BJ (cell line): ENCODE results near the gene DNM2. TPM values are rescaled to one million over a fixed set of nuclear protein-coding genes. Genes with fewer than 3 reads are reported as not detected.

ENCODE experiments used
- CTCF ChIA-PET: fragments of 350-600 bp; formaldehyde crosslinking; extraction: SDS; loops from one replicate; lab custom pipeline; 2021; ENCODE audit warnings: antibody characterized with exemption, inconsistent platforms; lab: Yijun Ruan, JAX
- POLR2A ChIA-PET: fragments of 300-600 bp; sonication (Branson Sonifier 250); formaldehyde crosslinking; extraction: SDS; loops from one replicate; lab custom pipeline; 2021; ENCODE audit warnings: antibody characterized with exemption; lab: Charles Lee
- DNase-seq: peaks from one replicate; pipeline ENCODE4 v3.0.0-alpha.2; 2011; ENCODE audit warnings: low read depth
- H3K27me3 ChIP-seq: 2 replicates; pipeline ENCODE4 v1.6.0; 2011; ENCODE audit warnings: low read length; ENCODE audit not compliant: control insufficient read depth, insufficient read depth
- H3K36me3 ChIP-seq: 2 replicates; pipeline ENCODE4 v1.5.1; 2011; ENCODE audit warnings: low read length; ENCODE audit not compliant: control insufficient read depth, insufficient read depth
- H3K4me3 ChIP-seq: 2 replicates; pipeline ENCODE4 v1.5.1; 2011; ENCODE audit warnings: low read depth, mild to moderate bottlenecking, control low read depth, low read length
- polyA plus RNA-seq: library from polyadenylated mRNA; depleted of rRNA; stranded (reverse); fragments of >200 nt; gene quantifications from 2 replicates; pipeline ENCODE4 v1.2.3, GENCODE V29; 2011
- TF ChIP-seq, protein P1 (sequence below): IDR thresholded peaks from 2 replicates; pipeline ENCODE4 v1.5.1; 2011; ENCODE audit warnings: low read depth, mild to moderate bottlenecking, control low read depth, inconsistent platforms, low read length, moderate library complexity; ENCODE audit not compliant: insufficient read depth

The DNM2 gene
- polyA plus RNA-seq, 1 experiment, result 64.2 TPM

- POLR2A ChIA-PET, result interaction anchor here (0.6 to 1.6 kb wide), 2 partner anchors 35 to 167 kb away, joined by 4 read pairs; partner anchors contain the start of gene TMED1
- Histone ChIP-seq H3K36me3 (no peaks in the 10 kb centered on the region), H3K4me3 (peak overlapping the region; percentile 49), H3K27me3 (no peaks in the 10 kb centered on the region)
- TF ChIP-seq, protein P1, sequence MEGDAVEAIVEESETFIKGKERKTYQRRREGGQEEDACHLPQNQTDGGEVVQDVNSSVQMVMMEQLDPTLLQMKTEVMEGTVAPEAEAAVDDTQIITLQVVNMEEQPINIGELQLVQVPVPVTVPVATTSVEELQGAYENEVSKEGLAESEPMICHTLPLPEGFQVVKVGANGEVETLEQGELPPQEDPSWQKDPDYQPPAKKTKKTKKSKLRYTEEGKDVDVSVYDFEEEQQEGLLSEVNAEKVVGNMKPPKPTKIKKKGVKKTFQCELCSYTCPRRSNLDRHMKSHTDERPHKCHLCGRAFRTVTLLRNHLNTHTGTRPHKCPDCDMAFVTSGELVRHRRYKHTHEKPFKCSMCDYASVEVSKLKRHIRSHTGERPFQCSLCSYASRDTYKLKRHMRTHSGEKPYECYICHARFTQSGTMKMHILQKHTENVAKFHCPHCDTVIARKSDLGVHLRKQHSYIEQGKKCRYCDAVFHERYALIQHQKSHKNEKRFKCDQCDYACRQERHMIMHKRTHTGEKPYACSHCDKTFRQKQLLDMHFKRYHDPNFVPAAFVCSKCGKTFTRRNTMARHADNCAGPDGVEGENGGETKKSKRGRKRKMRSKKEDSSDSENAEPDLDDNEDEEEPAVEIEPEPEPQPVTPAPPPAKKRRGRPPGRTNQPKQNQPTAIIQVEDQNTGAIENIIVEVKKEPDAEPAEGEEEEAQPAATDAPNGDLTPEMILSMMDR, result no peak
- CTCF ChIA-PET, result interaction anchor here (0.6 to 10.5 kb wide), 18 partner anchors 9 to 299 kb away, joined by 3 to 121 read pairs (median 4); partner anchors contain the start of gene DNM2
- no peak for DNase-seq
Measured at GRCh38 chr19:10870501-10870954, 152.6 kb downstream of the DNM2 start.

GRCh38 chr19:10870955-10871603, 153.2 kb downstream of the DNM2 start, which contains the start of gene CARM1:
Gene CARM1, plus strand, starts transcription at chr19:10871553. Its CDS starts 150 bp downstream, at chr19:10871703.
- ChIA-PET CTCF (interaction anchor here (0.6 to 1.6 kb wide), 15 partner anchors 8 to 299 kb away, joined by 3 to 16 read pairs (median 4); no protein-coding TSS in a partner anchor), POLR2A (interaction anchor here (0.6 to 1.6 kb wide), 2 partner anchors 35 to 167 kb away, joined by 4 read pairs; partner anchors contain the start of gene TMED1)
- peak; percentile 85 for DNase-seq
- TF ChIP-seq, protein P1, result peak; percentile 49
- Histone ChIP-seq H3K36me3 (no peaks in the 10 kb centered on the region), H3K27me3 (no peaks in the 10 kb centered on the region), H3K4me3 (peak within 1 kb of the TSS; percentile 96)

- Histone ChIP-seq H3K36me3 (no peaks in the 10 kb centered on the region), H3K4me3 (peak overlapping the region; percentile 96), H3K27me3 (no peaks in the 10 kb centered on the region)
- DNase-seq, result no peak
- ChIA-PET CTCF (interaction anchor here (0.7 to 4.2 kb wide), 20 partner anchors 8 to 300 kb away, joined by 3 to 37 read pairs (median 4); partner anchors contain the start of gene TMED1), POLR2A (interaction anchor here (1.6 kb wide), 1 partner anchor 36 kb away, joined by 4 read pairs; the partner anchor contains the start of gene TMED1)
- TF ChIP-seq, protein P1, result peak; percentile 30; the same call in 1 of the 2 replicates
Measured at GRCh38 chr19:10871711-10872545, 154.0 kb downstream of the DNM2 start.

DNA sequence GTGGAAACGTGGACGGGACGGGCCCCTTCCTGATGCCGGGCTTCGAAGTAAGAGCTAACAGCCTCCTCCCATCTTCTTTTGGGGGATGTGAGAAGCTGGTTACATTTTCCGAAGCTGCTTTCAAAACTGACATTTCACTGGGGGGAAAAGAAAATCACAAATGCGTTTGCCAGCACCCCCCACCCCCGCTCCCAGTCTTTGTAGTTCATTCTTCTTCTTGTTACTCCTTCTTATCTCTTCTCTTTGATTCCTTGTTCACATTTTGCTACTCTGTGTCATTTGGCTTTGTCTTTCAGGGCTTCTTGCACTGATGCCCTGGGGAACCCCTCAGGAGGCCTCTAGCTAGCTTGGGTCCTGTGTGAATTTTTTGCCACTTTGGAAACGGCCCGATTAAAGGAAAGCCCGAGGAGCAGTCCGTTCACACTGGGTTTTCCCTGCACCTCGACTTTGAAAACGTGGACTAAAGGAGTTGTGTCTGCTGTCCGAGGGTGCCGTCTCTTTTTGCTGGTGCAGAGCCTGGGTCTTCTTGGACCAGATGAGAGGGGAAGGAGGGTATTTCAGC, 154.7 kb downstream of the DNM2 start:
- peak overlapping the region; percentile 96 for H3K4me3 ChIP-seq
- TF ChIP-seq, protein P1, result no peak
- no peaks in the 10 kb centered on the region for H3K36me3 ChIP-seq
- H3K27me3 ChIP-seq, result no peaks in the 10 kb centered on the region
- ChIA-PET CTCF (interaction anchor here (0.7 to 4.2 kb wide), 17 partner anchors 8 to 156 kb away, joined by 3 to 37 read pairs (median 4); partner anchors contain the start of gene TMED1), POLR2A (no interaction called here)
- DNase-seq, result no peak
